ENCODE results near the gene JCAD. TPM values are rescaled to one million over a fixed set of nuclear protein-coding genes. Genes with fewer than 3 reads are reported as not detected.

JCAD gene
- total RNA-seq, 1 experiment from 2014 or later, result 0.54 TPM

DNA sequence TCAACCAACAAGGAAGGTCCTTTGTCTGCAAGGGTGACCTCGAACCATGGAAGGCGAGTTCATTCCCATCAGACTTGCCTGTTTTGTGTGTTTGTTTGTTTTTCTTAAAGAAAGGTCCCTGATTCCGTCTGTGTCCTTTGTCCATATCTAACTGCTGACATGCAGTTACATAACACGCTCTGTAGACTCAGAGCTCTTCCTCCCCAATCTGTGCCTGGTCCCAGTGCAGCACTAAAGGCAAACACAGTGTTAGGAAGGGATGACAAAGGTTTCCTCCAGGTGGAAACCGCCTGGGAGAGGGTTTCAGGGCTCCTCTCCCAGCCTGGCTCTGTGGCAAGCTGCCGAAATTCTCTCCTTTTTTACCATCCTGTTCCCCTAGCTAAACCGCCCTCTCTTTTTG, 13.4 kb downstream of the JCAD start:
- TF ChIP-seq, protein P1, sequence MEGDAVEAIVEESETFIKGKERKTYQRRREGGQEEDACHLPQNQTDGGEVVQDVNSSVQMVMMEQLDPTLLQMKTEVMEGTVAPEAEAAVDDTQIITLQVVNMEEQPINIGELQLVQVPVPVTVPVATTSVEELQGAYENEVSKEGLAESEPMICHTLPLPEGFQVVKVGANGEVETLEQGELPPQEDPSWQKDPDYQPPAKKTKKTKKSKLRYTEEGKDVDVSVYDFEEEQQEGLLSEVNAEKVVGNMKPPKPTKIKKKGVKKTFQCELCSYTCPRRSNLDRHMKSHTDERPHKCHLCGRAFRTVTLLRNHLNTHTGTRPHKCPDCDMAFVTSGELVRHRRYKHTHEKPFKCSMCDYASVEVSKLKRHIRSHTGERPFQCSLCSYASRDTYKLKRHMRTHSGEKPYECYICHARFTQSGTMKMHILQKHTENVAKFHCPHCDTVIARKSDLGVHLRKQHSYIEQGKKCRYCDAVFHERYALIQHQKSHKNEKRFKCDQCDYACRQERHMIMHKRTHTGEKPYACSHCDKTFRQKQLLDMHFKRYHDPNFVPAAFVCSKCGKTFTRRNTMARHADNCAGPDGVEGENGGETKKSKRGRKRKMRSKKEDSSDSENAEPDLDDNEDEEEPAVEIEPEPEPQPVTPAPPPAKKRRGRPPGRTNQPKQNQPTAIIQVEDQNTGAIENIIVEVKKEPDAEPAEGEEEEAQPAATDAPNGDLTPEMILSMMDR (IDR thresholded peaks at IDR 0.05; ENCODE audit: unreplicated experiment), result no peak
- DNase-seq, result no peak
- no TSS peak for BruUV-seq (replicated peaks)
- Mint-ChIP-seq H3K27ac (ENCODE audit: unreplicated experiment) (no peak overlapping the region), H3K27me3 (ENCODE audit: unreplicated experiment) (peaks cover 50% of the 10 kb centered on the region), H3K4me3 (ENCODE audit: low read depth, unreplicated experiment) (no peak overlapping the region), H3K36me3 (ENCODE audit: insufficient read depth, unreplicated experiment) (no peaks in the 10 kb centered on the region), H3K9me3 (ENCODE audit: low read depth, unreplicated experiment) (no peaks in the 10 kb centered on the region), H3K4me1 (ENCODE audit: low read depth, unreplicated experiment) (no peaks in the 10 kb centered on the region)
- CTCF ChIA-PET, result no interaction called here
- intact Hi-C loops (cut with micrococcal nuclease; ENCODE audit: unreplicated experiment), result no loop called here

DNA sequence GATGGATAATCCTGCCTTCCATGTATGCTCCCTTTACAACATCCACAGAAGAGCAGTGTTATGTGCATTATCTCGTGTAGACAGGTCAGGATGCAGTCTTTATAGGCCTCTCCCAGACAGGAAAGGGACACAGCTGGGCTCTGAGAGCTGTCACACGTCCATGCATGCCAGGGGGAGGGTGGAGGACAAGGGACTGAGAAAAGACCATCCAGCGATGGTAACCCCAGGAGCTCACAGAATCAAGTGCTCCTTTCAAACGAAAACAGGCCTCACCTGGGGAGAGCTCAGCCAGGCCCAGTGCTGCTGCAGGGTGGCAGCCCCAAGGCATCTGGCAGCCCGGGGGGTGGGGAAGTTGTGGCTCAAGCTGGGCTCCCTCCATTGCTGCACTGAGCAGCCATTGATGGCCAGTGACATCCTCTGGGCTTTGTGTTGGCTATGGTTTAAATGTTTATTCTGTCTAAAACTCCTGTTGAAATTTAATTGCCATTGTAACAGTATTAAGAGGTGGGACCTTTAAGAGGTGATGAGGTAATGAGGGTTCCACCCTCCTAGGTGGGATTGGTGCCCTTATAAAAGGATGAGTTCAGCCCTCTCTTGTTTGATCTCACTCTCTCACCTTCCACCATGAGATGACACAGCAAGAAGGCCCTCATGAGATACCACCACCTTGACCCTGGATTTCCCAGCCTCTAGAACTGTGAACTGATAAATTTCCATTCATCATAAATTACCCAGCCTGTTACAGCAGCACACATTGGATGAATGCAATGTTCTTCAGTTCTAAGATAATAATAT, 15.7 kb downstream of the JCAD start:
- H3K4me3 Mint-ChIP-seq (ENCODE audit: low read depth, unreplicated experiment), result no peak overlapping the region
- H3K27me3 Mint-ChIP-seq (ENCODE audit: unreplicated experiment), result peaks cover 32% of the 10 kb centered on the region
- BruUV-seq (replicated peaks), result no TSS peak
- CTCF ChIA-PET, result interaction anchor here (0.7 kb wide), 1 partner anchor 149 kb away, joined by 3 read pairs; no protein-coding TSS in a partner anchor
- DNase-seq, result no peak
- H3K9me3 Mint-ChIP-seq (ENCODE audit: low read depth, unreplicated experiment), result no peaks in the 10 kb centered on the region
- H3K27ac Mint-ChIP-seq (ENCODE audit: unreplicated experiment), result no peak overlapping the region
- H3K4me1 Mint-ChIP-seq (ENCODE audit: low read depth, unreplicated experiment), result no peaks in the 10 kb centered on the region
- no peaks in the 10 kb centered on the region for H3K36me3 Mint-ChIP-seq (ENCODE audit: insufficient read depth, unreplicated experiment)
- intact Hi-C loops (cut with micrococcal nuclease; ENCODE audit: unreplicated experiment), result no loop called here
- TF ChIP-seq, protein P1 (IDR thresholded peaks at IDR 0.05; ENCODE audit: unreplicated experiment), result no peak

DNA sequence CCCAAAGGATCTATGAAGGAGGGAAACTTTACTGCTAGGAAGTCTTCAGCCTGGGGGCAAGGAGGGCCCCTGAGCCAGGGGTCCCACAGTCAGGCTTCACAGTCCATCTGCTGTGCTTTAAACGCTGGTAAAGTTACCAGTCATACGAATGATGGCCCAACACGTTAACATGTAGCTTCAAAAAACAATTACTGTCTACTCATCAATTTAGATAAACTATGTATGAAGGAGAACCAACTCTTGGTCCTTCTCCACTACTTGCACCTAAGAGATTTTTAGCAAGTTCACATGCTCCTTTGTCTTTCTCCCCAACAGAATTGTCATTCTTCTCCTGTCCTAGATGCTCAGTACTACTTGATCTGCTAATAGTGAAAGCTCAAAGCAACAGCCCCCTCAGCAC, 16.6 kb downstream of the JCAD start:
- TF ChIP-seq, protein P1 (IDR thresholded peaks at IDR 0.05; ENCODE audit: unreplicated experiment), result no peak
- CTCF ChIA-PET, result no interaction called here
- H3K9me3 Mint-ChIP-seq (ENCODE audit: low read depth, unreplicated experiment), result no peaks in the 10 kb centered on the region
- no peaks in the 10 kb centered on the region for H3K4me1 Mint-ChIP-seq (ENCODE audit: low read depth, unreplicated experiment)
- no peak for DNase-seq
- no peak overlapping the region for H3K27ac Mint-ChIP-seq (ENCODE audit: unreplicated experiment)
- peaks cover 32% of the 10 kb centered on the region for H3K27me3 Mint-ChIP-seq (ENCODE audit: unreplicated experiment)
- intact Hi-C loops (cut with micrococcal nuclease; ENCODE audit: unreplicated experiment), result no loop called here
- H3K4me3 Mint-ChIP-seq (ENCODE audit: low read depth, unreplicated experiment), result no peak overlapping the region
- H3K36me3 Mint-ChIP-seq (ENCODE audit: insufficient read depth, unreplicated experiment), result no peaks in the 10 kb centered on the region
- BruUV-seq (replicated peaks), result no TSS peak

DNA sequence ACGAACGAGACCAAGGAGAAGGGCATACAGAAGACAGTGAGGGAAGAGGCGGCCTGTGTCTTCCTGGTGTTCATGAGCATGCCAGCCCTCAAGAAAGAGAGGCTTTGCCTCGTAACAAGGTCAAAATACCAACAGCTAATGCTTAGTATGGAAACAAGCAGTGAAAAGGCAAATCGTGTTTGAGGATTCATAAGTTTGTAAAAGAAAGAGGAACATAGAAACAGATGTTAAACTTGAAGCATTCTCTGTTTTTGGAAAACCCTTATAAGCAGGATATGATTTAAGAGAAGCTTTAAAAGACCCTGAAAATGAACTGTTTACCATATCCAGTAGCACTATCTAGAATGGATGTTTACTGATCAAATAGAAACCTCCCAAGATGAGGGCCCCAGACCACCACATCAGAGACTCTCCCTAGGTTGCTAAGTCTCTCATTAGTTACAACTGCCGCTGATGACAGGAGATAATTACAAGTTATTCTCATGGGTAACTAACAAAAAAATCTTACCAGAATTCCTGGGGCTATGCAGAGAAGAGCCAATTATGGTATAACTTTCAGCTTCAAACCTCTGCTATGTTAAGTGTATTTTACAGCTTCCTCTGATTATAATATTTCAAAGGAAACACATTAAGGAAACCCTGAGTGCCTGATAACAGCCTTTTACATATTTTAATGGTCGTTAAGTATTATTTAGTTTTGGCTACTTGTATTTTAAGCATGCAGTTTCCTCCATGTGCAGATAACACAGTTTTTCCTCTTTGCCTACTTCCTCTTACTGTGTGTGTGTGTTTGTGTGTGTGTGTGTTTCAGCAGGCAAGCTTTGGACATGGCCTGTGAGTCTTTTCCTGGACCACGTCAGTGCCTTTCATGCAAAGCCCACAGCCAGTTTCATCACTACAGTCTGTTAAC, 17.9 kb downstream of the JCAD start:
- Mint-ChIP-seq H3K4me1 (ENCODE audit: low read depth, unreplicated experiment) (no peaks in the 10 kb centered on the region), H3K27me3 (ENCODE audit: unreplicated experiment) (peaks cover 40% of the 10 kb centered on the region), H3K9me3 (ENCODE audit: low read depth, unreplicated experiment) (no peaks in the 10 kb centered on the region), H3K4me3 (ENCODE audit: low read depth, unreplicated experiment) (no peak overlapping the region), H3K27ac (ENCODE audit: unreplicated experiment) (no peak overlapping the region), H3K36me3 (ENCODE audit: insufficient read depth, unreplicated experiment) (no peaks in the 10 kb centered on the region)
- intact Hi-C loops (cut with micrococcal nuclease; ENCODE audit: unreplicated experiment), result no loop called here
- TF ChIP-seq, protein P1 (IDR thresholded peaks at IDR 0.05; ENCODE audit: unreplicated experiment), result no peak
- CTCF ChIA-PET, result interaction anchor here (0.6 to 0.7 kb wide), 2 partner anchors 9 to 11 kb away, joined by 3 to 4 read pairs; no protein-coding TSS in a partner anchor
- no TSS peak for BruUV-seq (replicated peaks)
- no peak for DNase-seq

Measured in Calu3 (cell line).